Measurements from ENCODE around the gene GALT. TPM values are rescaled to one million over a fixed set of nuclear protein-coding genes. Genes with fewer than 3 reads are reported as not detected.
A peak's percentile ranks its signal among the peaks of the same experiment; 100 is the strongest.
"Not testable (repeated sequence)": the region's sequence is repeated elsewhere in the genome, so short reads cannot be mapped to it uniquely, and the experiment has no call there.

Gene GALT
- total RNA-seq, 1 donor from 2014 or later = 51.5 TPM

DNA sequence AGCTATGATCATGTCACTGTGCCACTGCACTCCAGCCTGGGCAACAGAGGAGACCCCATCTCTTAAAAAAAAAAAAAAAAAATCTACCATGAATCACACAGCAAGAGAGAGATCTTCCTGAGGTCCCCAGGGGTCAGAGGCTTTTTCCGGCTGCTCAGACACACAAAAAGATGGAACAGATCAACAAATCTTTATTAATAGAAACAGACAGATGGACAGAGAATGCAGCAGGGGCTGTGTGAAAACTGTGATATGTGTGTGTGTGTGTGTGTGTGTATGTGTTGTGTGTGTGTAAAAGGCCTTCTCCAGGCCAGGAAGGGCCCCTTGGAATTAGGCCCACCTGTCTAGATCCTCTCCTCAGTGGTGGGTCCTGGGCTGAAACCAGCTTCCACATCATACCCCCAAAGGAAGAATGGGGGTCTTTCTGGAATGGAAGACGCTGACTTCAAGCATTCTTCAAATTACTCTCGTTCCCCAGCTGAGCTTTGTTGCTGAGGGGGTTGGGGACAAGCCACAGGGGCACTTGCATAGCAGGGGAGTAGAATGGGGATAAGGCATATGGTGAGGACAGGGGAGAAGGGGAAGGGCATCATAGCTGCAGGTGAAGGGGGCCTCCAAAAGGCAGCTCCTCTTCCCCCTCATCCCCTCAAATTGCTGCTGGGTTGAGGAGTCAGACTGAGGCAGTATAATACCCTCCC is 11.8 kb upstream of the GALT start:
- peaks cover 7% of the 10 kb centered on the region for H3K27me3 ChIP-seq (ENCODE audit: low read depth)
- H3K4me1 ChIP-seq = peaks cover 37% of the 10 kb centered on the region
- H3K9me3 ChIP-seq (replicated peaks) = no peaks in the 10 kb centered on the region
- no peak overlapping the region for H3K4me3 ChIP-seq
- H3K27ac ChIP-seq (replicated peaks) = no peak overlapping the region
- H3K36me3 ChIP-seq = peaks cover 10% of the 10 kb centered on the region
- DNase-seq = no peak
- intact Hi-C loops (cut with micrococcal nuclease) = no loop called here
- TF ChIP-seq, protein P1, sequence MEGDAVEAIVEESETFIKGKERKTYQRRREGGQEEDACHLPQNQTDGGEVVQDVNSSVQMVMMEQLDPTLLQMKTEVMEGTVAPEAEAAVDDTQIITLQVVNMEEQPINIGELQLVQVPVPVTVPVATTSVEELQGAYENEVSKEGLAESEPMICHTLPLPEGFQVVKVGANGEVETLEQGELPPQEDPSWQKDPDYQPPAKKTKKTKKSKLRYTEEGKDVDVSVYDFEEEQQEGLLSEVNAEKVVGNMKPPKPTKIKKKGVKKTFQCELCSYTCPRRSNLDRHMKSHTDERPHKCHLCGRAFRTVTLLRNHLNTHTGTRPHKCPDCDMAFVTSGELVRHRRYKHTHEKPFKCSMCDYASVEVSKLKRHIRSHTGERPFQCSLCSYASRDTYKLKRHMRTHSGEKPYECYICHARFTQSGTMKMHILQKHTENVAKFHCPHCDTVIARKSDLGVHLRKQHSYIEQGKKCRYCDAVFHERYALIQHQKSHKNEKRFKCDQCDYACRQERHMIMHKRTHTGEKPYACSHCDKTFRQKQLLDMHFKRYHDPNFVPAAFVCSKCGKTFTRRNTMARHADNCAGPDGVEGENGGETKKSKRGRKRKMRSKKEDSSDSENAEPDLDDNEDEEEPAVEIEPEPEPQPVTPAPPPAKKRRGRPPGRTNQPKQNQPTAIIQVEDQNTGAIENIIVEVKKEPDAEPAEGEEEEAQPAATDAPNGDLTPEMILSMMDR (IDR thresholded peaks at IDR 0.05; ENCODE audit: borderline replicate concordance) = no peak

- Histone ChIP-seq H3K27ac (replicated peaks) (no peak overlapping the region), H3K36me3 (peaks cover 10% of the 10 kb centered on the region), H3K4me3 (no peak overlapping the region), H3K9me3 (replicated peaks) (no peaks in the 10 kb centered on the region), H3K27me3 (ENCODE audit: low read depth) (no peaks in the 10 kb centered on the region), H3K4me1 (peaks cover 37% of the 10 kb centered on the region)
- TF ChIP-seq, protein P1 (IDR thresholded peaks at IDR 0.05; ENCODE audit: borderline replicate concordance) = no peak
- DNase-seq = no peak
- intact Hi-C loops (cut with micrococcal nuclease) = no loop called here
These were observed 10.9 kb upstream of the GALT start for GRCh38 chr9:34635556-34635955.

DNA sequence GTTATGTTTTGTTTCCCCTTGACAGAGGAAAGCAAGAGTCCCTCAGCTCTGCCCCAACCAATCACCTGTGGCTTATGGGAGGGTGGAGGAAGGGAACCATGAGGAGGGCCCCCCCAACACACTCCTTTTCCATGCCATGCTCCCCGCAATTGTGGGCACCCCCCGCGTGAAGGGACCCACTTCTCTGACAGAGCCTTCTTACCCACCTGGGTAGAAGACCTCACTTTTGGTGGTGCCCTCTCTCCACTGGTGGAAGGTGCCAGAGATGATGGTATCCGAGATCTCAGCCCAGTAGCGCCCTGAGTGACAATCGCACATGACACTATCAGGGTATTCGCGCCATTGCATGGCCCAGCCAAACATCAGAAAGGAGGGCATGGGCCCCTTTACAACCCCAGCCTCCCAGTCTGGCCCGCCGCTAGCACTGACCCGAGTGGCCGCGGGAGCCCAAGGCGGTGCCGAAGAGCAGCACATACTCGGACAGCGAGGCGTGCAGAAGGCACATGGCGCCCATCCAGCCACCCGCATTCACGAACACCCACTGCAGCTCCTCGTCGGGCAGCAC is 9.6 kb upstream of the GALT start:
- H3K36me3 ChIP-seq = peaks cover 10% of the 10 kb centered on the region
- intact Hi-C loops (cut with micrococcal nuclease) = no loop called here
- H3K27ac ChIP-seq (replicated peaks) = peak overlapping the region; percentile 84
- TF ChIP-seq, protein P1 (IDR thresholded peaks at IDR 0.05; ENCODE audit: borderline replicate concordance) = no peak
- H3K27me3 ChIP-seq (ENCODE audit: low read depth) = no peaks in the 10 kb centered on the region
- no peaks in the 10 kb centered on the region for H3K9me3 ChIP-seq (replicated peaks)
- H3K4me1 ChIP-seq = peaks cover 37% of the 10 kb centered on the region
- no peak for DNase-seq
- H3K4me3 ChIP-seq = peak overlapping the region; percentile 78

GRCh38 chr9:34637356-34638137 is 8.9 kb upstream of the GALT start, which contains the start of gene SIGMAR1:
TSS of gene SIGMAR1 (minus strand) at chr9:34637787. CDS start at chr9:34637697, 90 bp downstream.
- Histone ChIP-seq H3K27me3 (ENCODE audit: low read depth) (no peaks in the 10 kb centered on the region), H3K9me3 (replicated peaks) (no peaks in the 10 kb centered on the region), H3K36me3 (peaks cover 10% of the 10 kb centered on the region), H3K4me3 (peak within 1 kb of the TSS; percentile 78), H3K4me1 (peaks cover 37% of the 10 kb centered on the region), H3K27ac (replicated peaks) (peak within 1 kb of the TSS; percentile 84)
- peak; percentile 94 for DNase-seq
- intact Hi-C loops (cut with micrococcal nuclease) = no loop called here
- TF ChIP-seq, protein P1 (IDR thresholded peaks at IDR 0.05; ENCODE audit: borderline replicate concordance) = no peak

- peak overlapping the region; percentile 78 for H3K4me3 ChIP-seq
- H3K27me3 ChIP-seq (ENCODE audit: low read depth) = no peaks in the 10 kb centered on the region
- TF ChIP-seq, protein P1 (IDR thresholded peaks at IDR 0.05; ENCODE audit: borderline replicate concordance) = no peak
- H3K36me3 ChIP-seq = peaks cover 10% of the 10 kb centered on the region
- peaks cover 37% of the 10 kb centered on the region for H3K4me1 ChIP-seq
- peak overlapping the region; percentile 84 for H3K27ac ChIP-seq (replicated peaks)
- no peak for DNase-seq
- intact Hi-C loops (cut with micrococcal nuclease) = no loop called here
- no peaks in the 10 kb centered on the region for H3K9me3 ChIP-seq (replicated peaks)
These were observed 8.4 kb upstream of the GALT start for GRCh38 chr9:34638138-34638445.

- Histone ChIP-seq H3K4me1 (peaks cover 33% of the 10 kb centered on the region), H3K36me3 (peaks cover 10% of the 10 kb centered on the region)
- DNase-seq; intact Hi-C loops (cut with micrococcal nuclease); H3K9me3 ChIP-seq (replicated peaks); H3K4me3 ChIP-seq; H3K27ac ChIP-seq (replicated peaks); H3K27me3 ChIP-seq (ENCODE audit: low read depth): not testable (repeated sequence)
These were observed 7.2 kb upstream of the GALT start for GRCh38 chr9:34639322-34639721.
